Effector memory CD4-positive, alpha-beta T cell (primary cell): ENCODE data around the gene SAXO2.
"Not testable (repeated sequence)": the region's sequence is repeated elsewhere in the genome, so short reads cannot be mapped to it uniquely, and the experiment has no call there.

Source experiments
- DNase-seq, 3 donors: peaks; one replicate each; pipeline ENCODE4 v3.0.0-alpha.2; 2020
- H3K27ac ChIP-seq: 2 replicates; pipeline ENCODE4 v1.7.0; 2013; ENCODE audit warnings: mild to moderate bottlenecking, low read length, moderate library complexity; ENCODE audit not compliant: insufficient read depth, poor library complexity, severe bottlenecking
- H3K27me3 ChIP-seq: replicated peaks from 2 replicates; pipeline ENCODE4 v1.7.0; 2013; ENCODE audit warnings: mild to moderate bottlenecking, low read length; ENCODE audit not compliant: insufficient read depth, control insufficient read depth, poor library complexity, severe bottlenecking
- H3K36me3 ChIP-seq: 2 replicates; pipeline ENCODE4 v1.7.0; 2013; ENCODE audit warnings: mild to moderate bottlenecking, low read length, moderate library complexity; ENCODE audit not compliant: control insufficient read depth, insufficient read depth
- H3K4me1 ChIP-seq: 2 replicates; pipeline ENCODE4 v1.7.0; 2013; ENCODE audit warnings: low read length, mild to moderate bottlenecking; ENCODE audit not compliant: control insufficient read depth, insufficient read depth, poor library complexity, severe bottlenecking
- H3K4me3 ChIP-seq: 2 replicates; pipeline ENCODE4 v1.7.0; 2013; ENCODE audit warnings: low read length, low read depth, mild to moderate bottlenecking; ENCODE audit not compliant: insufficient read depth, poor library complexity, severe bottlenecking
- H3K9me3 ChIP-seq: 2 replicates; pipeline ENCODE4 v1.7.0; 2013; ENCODE audit warnings: mild to moderate bottlenecking, low read length, moderate library complexity; ENCODE audit not compliant: control insufficient read depth

Gene SAXO2

GRCh38 chr15:82332711-82333602, 70.3 kb downstream of the SAXO2 start:
- not testable (repeated sequence) for H3K27ac ChIP-seq, DNase-seq, H3K4me1 ChIP-seq, H3K27me3 ChIP-seq, H3K9me3 ChIP-seq, H3K36me3 ChIP-seq, H3K4me3 ChIP-seq

GRCh38 chr15:82333603-82334553, 71.3 kb downstream of the SAXO2 start:
- not testable (repeated sequence) for DNase-seq, H3K9me3 ChIP-seq, H3K27me3 ChIP-seq, H3K27ac ChIP-seq, H3K4me3 ChIP-seq, H3K4me1 ChIP-seq, H3K36me3 ChIP-seq
